ENCODE measurements around the gene DHRS2. TPM values are rescaled to one million over a fixed set of nuclear protein-coding genes. Genes with fewer than 3 reads are reported as not detected.
"Not testable (repeated sequence)": the region's sequence is repeated elsewhere in the genome, so short reads cannot be mapped to it uniquely, and the experiment has no call there.

Gene DHRS2, protein sequence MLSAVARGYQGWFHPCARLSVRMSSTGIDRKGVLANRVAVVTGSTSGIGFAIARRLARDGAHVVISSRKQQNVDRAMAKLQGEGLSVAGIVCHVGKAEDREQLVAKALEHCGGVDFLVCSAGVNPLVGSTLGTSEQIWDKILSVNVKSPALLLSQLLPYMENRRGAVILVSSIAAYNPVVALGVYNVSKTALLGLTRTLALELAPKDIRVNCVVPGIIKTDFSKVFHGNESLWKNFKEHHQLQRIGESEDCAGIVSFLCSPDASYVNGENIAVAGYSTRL
- total RNA-seq (2014; rRNA removed; shearing (Covaris generic)), result 5.9 and 7.6 TPM in 2 replicates

DNA sequence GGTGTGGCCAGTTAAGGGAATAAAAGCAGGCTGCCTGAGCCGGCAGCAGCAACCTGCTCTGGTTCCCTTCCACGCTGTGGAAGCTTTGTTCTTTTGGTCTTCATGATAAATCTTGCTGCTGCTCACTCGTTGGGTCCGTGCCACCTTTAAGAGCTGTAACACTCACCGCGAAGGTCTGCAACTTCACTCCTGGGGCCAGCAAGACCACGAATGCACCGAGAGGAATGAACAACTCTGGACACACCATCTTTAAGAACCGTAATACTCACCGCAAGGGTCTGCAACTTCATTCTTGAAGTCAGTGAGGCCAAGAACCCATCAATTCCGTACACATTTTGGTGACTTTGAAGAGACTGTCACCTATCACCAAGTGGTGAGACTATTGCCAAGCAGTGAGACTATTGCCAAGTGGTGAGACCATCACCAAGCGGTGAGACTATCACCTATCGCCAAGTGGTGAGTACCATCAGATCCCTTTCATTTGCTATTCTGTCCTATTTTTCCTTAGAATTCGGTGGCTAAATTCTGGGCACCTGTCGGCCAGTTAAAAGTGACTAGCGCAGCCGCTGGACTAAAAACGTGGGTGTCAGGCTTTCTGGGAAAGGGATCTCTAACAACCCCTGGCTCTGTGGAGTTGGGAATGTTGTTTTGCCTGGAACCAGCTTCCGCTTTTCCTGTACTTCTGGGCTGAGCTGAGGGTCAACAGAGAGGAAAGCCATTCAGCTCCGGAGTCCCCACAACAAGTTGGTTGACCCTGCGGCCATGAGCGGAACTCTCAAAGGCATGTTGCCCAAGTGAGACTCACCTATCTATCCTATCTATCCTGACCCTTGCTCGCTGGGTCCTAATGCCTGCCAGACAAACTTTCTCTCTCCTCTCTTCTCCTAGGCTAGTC is at the start of gene DHRS2:
TSS of gene DHRS2 (plus strand) at position 48 of the 895 bp plus-strand sequence. CDS start 2,501 bp downstream, outside the sequence.
- no peak for DNase-seq (ENCODE audit: low read depth)

DNA sequence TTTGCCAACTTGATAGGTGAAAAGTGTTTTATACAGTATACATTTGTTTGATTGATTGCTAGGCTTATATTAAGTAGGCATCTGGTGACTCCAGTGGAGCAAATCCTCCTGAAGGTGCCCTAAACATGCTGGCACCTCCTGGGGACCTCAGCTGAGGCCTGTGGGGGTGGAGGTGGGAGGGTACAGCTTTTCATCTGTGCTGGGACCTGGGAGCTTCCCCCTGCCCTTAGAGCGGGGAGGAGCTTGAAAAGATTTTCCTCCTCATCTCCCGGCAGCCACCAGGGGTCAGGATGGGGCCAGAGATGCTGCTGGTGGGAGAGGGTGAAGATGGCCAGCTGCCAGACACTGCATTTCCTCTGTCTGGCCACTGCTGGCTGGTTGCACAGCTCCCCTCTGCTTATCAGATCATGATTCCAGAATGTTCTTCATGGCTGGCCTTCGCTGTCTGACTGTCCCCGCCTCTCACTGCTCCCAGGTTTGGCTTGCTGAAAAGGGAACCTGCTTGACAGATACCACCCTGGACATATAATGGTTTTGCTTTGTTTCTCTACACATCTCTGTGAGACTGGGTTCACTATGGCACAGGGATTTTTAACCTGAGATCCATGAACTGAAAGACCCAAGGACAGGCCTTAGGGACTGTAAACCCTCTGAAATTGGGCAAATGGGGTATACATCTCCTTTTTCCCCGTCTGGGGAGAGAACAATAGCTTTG is 47.1 kb upstream of the DHRS2 start:
- peak; percentile 95 for DNase-seq (ENCODE audit: low read depth)

DNA sequence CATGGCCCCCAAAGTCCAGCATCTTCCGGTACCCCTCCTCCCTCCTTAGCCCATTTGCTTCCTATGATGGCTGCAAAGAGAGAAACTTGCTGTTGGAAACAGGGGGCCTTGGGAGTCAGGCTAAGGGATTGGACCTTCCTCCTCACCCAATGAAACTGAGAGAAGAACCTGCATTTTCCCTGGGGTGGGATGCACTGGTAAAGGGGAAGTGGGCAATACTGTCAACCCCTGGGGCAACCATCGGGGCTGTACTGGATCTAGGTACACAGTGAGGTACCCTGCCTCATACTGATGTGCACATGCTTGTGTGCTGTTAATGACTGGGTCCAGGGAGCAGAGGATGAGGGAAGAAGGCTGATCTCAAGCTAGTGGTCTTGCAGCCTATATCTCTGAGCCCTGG is 46.6 kb upstream of the DHRS2 start:
- no peak for DNase-seq (ENCODE audit: low read depth)

DNA sequence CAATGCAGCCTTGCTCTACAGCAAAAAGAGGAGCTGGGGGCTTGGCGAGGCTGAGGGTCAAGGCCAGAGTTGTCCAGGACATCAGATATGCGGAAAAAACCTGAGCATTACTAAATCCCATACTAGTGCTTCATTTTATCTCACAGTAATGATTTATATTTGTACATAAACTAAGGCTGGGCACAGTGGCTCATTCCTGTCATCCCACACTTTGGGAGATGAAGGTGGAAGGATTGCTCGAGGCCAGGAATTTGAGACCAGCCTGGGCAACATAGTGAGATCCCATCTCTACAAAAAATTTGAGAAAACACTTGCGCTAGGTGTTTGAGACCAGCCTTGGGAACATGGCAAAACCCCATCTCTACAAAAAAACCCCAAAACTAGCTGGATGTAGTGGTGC is 46.0 kb upstream of the DHRS2 start:
- no peak for DNase-seq (ENCODE audit: low read depth)

DNA sequence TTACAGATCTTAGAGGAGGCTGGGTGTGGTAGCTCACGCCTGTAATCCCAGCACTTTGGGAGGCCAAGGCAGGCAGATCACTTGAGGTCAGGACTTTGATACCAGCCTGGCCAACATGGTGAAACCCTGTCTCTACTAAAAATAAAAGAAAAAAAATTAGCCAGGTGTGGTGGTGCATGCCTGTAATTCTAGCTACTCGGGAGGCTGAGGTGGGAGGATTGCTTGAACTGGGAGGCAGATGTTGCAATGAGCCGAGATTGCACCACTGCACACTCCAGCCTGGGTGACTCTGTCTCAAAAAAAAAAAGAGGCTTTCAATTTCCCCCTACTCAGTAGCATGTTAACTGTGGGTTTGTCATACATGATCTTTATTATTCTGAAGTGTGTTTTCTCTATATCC is 42.0 kb upstream of the DHRS2 start:
- DNase-seq (ENCODE audit: low read depth), result not testable (repeated sequence)

DNA sequence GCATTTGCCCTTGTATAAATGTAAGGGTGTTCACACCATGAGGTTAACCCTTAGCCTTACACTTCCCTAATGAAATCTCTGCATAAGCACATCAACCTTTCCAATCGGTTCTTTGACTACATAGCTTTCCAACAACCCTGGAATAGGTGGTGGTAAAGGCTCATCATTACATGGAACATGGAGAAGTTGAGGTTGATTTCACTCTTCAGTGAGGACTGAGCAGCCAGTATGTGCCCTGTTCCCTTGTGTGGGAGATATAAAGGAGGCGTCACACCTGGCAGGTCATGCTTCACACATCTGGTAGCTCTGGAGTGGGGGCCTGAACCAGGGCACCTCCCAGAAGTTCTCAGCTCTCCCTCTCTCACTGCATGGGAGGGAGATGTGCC is 35.8 kb upstream of the DHRS2 start:
- no peak for DNase-seq (ENCODE audit: low read depth)

DNA sequence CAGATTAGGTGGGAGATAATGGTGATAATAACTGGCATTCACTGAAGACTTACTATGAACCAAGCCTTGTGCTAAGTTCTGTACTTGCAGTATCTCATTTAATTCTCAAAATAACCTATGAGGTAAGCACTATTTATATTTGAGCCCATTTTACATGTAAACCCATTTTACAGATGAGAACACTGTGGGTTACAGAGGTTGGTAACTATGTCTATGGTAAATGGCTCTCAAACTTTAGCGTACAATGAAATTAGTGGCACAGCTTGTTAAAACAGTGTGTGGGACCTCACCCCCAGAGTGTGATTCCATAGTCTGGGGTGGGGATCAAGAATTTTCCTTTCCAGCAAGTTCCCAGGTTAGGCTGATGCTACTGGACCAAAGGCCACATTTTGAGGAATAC is 35.4 kb upstream of the DHRS2 start:
- no peak for DNase-seq (ENCODE audit: low read depth)

DNA sequence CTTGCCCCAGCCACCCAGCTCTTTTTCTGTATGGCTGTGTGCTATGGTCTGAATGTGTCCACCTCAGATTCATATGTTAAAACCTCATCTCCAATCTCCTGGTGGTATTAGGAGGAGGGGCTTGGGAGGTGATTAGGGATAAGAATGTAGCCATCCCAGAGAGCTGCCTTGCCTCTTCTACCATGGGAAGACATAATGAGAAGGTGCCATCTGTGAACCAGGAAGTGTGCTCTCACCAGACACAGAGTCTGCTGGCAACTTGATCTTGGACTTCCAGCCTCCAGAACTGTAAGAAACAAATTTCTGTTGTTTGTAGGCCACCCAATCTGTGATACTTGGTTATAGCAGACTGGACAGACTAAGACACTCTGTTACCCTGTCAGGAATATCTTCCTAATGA is 34.7 kb upstream of the DHRS2 start:
- no peak for DNase-seq (ENCODE audit: low read depth)

DNA sequence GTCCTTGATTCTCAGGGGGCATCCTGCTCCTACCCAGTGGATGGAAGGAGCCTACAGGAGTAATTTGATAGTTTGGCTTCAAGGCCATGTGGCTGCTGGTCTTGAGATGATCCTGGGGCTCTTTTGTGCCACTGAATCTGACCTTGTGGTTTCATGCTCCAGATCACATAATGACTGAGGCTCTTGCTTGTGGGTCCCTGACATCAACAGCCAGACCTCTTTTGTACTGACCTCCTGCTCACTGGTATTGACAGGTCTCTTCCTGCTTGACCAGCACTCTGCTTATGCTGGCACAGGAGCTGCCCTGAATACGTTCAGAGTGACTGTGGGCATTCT is 34.4 kb upstream of the DHRS2 start:
- DNase-seq (ENCODE audit: low read depth), result no peak

DNA sequence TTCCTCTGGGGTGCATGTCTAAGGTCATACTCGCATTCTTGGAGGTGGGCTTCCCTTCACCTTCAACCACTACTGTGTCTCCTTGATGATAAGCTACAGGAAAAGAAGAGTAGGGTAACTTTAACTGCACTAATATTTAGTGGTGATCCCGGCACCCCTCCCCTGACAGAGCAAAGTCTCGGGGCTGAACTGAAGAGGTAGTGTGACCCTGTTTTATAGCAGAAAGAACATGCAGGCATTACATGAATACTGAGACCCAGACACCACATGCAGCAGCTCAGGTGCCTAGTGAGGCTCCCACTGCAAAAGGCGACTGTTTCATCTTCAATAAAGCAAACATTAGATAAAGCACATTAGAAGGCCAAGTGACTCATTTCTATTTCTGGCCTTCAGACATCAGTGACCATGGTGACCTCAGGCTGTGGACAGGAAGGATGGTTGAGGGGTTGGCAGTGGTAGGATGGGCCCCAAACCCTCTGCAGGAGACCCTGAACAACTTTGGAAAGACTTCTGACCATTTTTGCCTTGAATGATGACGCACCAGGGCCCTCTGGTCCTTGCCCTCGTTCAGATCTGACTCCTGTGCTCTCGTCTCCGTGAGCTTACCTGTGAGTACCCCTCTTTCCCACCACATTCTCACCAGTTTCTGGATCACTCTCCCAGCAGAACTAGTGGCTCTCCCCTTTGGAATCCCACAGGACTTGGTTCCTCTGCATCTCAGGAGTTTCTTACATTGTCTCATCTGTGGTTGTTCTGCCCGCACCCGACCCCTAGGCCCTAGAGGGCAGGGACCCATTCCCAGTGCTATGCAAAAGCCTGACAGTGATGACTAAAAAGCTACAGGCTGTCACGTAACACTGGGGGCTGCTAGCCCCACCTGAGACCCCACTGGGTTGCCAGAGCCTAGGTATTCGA is 33.7 kb upstream of the DHRS2 start:
- DNase-seq (ENCODE audit: low read depth), result no peak

DNA sequence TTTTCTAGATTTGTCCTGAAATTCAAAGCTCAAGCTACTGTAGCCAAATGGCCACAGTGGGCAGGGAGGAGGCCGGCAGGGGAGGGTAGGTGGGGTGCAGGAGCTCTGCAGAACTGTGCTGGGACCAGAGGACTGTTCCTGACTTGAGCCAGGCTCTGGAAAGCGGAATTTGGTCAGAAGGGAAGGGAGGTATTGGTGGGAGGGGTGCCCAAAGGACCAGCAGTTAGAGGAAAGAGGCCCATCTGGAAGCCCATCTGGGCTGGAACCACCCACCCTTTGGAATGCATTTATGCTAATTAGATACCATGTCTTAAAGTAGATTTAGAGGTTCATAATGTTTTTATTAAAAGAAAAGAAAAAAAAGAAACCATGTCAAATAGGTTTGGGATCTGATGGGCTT is 33.1 kb upstream of the DHRS2 start:
- DNase-seq (ENCODE audit: low read depth), result no peak

DNA sequence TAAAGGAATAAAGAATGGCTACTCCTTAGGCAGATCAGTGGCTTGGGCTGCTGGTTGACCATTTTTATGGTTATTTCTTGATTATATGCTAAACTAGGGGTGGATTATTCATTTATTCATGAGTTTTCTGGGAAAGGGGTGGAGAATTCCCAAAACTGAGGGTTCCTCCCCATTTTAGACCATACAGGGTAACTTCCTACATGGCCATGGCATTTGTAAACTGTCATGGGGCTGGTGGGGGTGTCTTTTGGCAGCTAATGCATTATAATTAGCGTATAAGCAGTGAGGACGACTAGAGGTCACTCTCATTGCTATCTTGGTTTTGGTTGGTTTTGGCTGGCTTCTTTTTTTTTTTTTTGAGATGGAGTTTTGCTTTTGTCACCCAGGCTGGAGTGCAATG is 32.0 kb upstream of the DHRS2 start:
- no peak for DNase-seq (ENCODE audit: low read depth)

DNA sequence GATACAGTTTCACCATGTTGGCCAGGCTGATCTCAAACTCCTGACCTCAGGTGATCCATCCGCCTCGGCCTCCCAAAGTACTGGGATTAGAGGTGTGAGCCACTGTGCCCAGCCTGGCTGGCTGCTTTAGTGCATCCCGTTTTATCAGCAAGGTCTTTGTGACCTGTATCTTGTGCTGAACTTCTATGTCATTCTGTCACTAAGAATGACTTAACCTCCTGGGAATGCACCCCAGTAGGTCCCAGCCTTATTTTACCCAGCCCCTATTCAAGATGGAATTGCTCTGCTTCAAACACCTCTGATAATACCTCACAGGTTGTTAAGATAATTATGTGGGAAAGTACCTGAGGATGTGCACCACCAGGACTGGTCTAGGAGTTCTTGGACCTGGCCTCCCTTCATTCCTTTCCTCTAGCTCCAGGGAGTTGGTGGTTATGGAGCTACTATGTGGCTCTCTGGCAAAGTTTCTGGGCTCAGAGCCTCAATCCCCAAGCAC is 31.4 kb upstream of the DHRS2 start:
- DNase-seq (ENCODE audit: low read depth), result no peak

DNA sequence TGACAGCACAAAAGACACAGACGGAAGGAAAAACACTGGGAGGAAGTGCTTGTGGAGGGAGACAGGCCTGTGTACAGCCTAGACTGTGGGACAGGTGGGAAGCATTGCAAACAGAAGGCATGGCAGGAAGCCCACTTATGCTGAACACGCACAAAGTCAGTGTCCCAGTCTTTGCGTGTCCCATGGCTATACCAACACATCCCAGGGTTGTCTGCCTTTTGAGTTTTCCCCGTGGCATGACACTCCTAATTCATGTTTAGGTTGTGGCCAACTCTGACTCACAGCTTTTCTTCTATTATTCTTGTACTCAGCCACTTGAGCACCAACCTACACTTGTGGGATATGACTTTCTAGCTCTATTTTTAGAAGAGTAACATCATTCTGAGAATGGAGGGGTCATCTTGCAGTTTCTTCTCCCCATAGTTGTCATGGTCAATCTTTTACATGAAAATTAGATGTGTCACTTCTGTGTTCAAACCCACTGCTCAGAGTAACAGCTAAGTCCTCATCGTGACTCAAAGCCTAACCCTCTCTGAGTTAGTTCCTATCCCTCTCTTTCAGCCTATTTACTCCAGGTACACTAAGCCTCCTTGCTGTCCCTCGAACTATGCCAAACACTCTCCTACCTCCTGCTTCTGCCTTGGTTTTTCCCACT is 30.1 kb upstream of the DHRS2 start:
- peak; percentile 68 for DNase-seq (ENCODE audit: low read depth)

DNA sequence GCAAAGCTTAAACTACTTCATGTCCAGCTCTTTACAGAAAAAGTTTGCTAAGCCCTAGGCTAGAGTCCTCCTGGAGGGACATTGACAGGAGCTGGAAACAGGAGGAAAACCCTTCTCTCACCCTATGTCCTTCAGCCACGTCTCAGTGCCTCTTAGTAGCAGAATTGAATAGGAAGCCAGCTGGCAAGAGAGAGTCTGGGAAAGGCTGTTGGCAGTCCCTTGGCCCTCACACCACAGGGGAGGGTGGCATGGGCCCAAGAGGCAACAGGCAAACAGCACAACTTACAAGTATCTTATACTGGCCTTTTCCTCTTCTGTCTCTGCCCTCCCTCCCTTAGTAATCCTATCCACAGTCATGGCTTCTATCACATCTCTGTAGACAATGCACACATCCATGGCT is 27.7 kb upstream of the DHRS2 start:
- no peak for DNase-seq (ENCODE audit: low read depth)

DNA sequence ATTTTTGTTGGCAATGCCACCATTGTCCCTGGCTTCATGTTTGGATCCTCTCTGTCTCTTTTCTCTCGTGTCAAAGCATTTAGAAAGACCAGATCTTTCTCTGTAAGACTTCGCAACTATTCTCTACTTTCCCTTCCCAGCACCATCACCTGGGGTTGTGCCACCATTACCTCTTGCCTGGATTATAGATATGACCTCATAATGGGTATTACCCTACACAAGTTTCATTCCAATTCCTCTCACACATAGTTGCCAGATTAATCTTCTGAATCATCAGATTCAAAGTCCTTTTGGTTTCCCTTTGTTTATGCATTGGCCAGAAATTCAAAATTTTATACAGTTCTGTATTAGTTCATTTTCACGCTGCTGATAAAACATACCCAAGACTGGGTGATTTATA is 27.2 kb upstream of the DHRS2 start:
- DNase-seq (ENCODE audit: low read depth), result no peak

DNA sequence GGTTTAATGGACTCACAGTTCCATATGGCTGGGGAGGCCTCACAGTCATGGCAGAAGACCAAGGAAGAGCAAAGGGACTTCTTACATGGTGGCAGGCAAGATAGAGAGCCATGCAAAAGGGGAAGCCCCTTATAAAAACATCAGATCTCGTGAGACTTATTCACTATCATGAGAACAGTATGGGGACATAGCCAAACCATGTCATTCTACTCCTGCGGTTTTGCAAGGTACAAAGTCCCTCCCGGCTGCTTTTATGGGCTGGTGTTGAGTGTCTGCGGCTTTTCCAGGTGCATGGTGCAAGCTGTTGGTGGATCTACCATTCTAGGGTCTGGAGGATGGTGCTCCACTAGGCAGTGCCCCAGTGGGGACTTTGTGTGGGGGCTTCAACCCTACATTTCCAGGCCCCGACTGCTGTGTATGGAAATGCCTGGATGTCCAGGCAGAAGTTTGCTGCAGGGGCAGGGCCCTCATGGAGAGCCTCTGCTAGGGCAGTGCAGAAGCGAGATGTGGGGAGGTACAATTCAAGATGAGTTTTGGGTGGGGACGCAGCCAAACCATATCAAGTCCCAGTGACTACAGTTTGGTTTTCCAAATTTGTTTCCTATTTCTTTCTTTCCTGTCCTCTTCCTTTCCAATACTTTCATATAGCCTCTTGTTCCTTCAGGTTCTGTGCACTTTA is 26.6 kb upstream of the DHRS2 start:
- DNase-seq (ENCODE audit: low read depth), result not testable (repeated sequence)

DNA sequence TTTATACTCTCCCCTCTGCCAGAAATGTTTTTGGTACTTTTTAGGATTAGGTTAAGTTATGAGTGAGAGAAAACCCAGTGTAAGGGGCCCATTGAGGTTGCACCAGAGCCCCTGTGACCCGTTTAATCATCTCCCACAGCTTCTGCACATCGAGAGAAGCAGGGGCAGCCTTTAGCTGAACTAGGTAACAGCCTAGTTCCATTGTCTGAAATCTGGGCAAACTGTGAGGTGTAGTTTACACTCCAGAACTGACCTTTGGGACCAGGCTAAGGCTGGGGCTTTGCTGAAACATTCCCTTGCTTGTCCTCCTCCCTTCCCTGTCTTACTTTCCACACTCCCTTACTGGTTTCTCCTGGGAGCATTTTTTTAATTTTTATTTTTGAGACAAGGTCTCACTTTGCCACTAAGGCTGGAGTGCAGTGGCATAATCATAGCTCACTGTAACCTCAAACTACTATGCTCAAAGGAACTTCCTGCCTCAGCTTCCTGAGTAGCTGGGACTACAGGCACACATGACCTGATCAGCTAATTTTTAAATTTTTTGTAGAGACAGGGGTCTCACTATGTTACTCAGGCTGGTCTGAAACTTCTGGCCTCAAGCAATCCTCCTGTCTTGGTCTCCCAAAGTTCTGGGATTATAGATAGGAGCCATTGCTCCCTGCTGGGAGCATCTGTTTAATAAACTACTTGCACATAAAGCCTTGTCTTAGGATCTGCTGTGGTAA is 25.9 kb upstream of the DHRS2 start:
- no peak for DNase-seq (ENCODE audit: low read depth)

DNA sequence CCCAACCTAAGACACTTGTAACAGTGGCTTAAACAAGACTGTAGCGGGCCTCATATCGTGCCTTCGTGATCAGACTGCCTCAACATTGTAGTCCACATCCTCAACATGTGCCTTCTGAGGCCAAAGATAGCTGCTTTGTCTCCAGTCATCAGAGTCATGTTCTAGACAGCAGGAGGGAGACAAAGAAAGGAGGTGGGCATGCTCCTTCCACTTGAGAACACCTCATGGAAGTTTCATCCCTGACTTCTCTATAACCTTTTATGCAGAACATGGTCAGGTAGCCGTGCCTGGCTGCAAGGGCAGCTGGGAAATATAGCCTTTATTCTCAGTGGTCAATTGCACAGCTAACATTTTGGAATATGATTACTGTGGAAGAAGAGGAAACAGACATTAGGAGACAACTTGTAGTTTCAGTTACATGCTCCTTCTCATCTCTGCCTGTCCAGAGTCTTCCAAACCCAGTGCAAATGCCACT is 25.3 kb upstream of the DHRS2 start:
- DNase-seq (ENCODE audit: low read depth), result no peak

DNA sequence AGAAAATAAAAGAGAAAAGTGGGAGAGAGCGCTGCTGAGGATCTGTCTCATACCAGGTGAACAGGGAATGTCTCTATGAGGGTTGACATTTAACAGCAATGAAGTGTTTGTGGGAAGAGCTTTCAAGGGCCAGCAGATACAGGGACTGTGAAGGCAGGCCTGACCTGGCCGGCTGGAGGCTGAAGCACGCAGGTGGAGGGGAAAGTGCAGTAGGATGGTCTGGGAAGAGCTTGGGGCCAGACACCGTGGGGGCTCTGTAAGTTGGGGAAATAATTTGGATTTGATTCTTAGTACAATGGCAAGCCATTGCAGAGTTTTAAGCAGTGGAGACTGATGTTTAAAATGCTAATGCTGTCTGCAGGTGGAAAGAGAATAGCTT is 23.8 kb upstream of the DHRS2 start:
- no peak for DNase-seq (ENCODE audit: low read depth)
